GOT3 (cell line): Measurements from ENCODE around the gene REV3L.
"Not testable (repeated sequence)": the region's sequence is repeated elsewhere in the genome, so short reads cannot be mapped to it uniquely, and the experiment has no call there.

Experiments used
- DNase-seq: peaks from one replicate; lab custom pipeline; 2025; ENCODE audit warnings: mixed read lengths; lab: John Stamatoyannopoulos, UW

Gene REV3L

GRCh38 chr6:111258615-111259088, 224.4 kb downstream of the REV3L start:
- DNase-seq = no peak

DNA sequence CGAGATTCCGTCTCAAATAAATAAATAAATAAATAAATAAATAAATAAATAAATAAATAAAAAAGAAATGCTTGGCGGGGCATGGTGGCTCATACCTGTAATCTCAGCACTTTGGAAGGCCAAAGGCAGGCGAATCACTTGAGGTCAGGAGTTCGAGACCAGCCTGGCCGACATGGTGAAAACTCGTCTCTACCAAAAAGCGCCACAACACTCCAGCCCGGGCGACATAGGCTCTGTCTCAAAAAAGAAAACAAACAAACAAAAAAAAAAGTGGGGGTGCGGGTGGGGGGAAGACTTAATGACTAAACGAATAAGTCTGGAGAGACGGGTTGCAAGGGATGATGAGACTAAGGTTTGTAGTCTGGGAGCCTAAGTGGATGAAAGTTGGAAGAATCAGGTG, 225.0 kb downstream of the REV3L start:
- DNase-seq = no peak

GRCh38 chr6:111256646-111257045, 226.4 kb downstream of the REV3L start:
- DNase-seq = no peak

- DNase-seq = not testable (repeated sequence)
Observed at GRCh38 chr6:111255838-111256237, 227.2 kb downstream of the REV3L start.

- DNase-seq = no peak
Observed at GRCh38 chr6:111254779-111255166, 228.2 kb downstream of the REV3L start.

DNA sequence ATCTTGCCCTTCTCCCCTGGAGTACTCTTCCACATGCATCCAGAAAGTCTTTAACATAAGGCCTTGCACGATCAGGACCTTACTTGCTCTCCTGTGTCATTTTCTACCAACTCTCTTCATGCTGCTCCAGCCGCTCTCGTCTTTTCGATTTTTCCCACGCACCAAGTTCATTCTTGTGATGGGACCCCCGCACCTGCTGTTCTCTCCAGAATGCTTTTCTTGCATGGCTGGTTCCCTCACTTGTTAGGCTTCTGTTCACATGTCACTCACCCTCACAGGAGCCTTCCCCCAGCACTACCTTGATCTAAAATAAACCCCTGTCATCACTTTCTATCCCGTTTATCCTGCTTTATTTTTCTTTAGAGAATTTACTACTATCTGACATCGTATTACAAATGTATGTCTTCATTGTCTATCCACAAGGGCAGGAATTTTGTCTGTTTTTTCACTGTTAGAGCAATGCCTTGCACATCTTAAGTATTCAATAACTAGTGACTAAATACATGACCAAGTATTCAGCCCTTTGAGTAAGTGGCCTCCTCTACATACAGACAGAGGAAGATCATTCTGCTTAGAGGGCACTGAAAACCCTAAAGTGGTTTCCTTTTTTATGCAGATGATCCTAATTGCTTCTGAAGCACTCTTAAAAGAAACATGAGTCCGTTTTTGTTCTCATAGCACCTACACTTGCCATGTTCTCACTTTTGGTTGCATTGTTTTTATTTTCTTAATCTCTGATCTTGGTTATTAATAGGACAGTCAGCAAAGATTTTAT, 228.8 kb downstream of the REV3L start:
- DNase-seq = no peak

- DNase-seq = no peak
Observed at GRCh38 chr6:111252726-111253125, 230.3 kb downstream of the REV3L start.

- DNase-seq = no peak
Observed at GRCh38 chr6:111250791-111251354, 232.1 kb downstream of the REV3L start.
